GM21737 (cell line): Measurements from ENCODE around the gene STRBP.

Source experiments
- ATAC-seq: cut with Tn5 transposase; IDR thresholded peaks from one replicate; pipeline ENCODE4 v1.9.1; 2021; ENCODE audit warnings: mild to moderate bottlenecking, moderate library complexity; ENCODE audit not compliant: unreplicated experiment

Gene STRBP

GRCh38 chr9:123138163-123138562 lies 130.2 kb downstream of the STRBP start:
- no peak for ATAC-seq

GRCh38 chr9:123135430-123135829 lies 133.0 kb downstream of the STRBP start:
- ATAC-seq = no peak

GRCh38 chr9:123132696-123133095 lies 135.7 kb downstream of the STRBP start:
- no peak for ATAC-seq

GRCh38 chr9:123131993-123132392 lies 136.4 kb downstream of the STRBP start:
- ATAC-seq = no peak

- ATAC-seq = no peak
These were observed 137.1 kb downstream of the STRBP start for GRCh38 chr9:123131258-123131657.

GRCh38 chr9:123129423-123129822 lies 139.0 kb downstream of the STRBP start:
- ATAC-seq = no peak

- no peak for ATAC-seq
These were observed 139.8 kb downstream of the STRBP start for GRCh38 chr9:123128591-123128990.

- no peak for ATAC-seq
These were observed 140.8 kb downstream of the STRBP start for GRCh38 chr9:123127512-123128075.

- ATAC-seq = no peak
These were observed 146.9 kb downstream of the STRBP start for GRCh38 chr9:123121457-123121856.

- ATAC-seq = no peak
These were observed 147.4 kb downstream of the STRBP start for GRCh38 chr9:123120953-123121352.

- no peak for ATAC-seq
These were observed 148.3 kb downstream of the STRBP start for GRCh38 chr9:123120131-123120530.

GRCh38 chr9:123119566-123119965 lies 148.8 kb downstream of the STRBP start:
- ATAC-seq = no peak

GRCh38 chr9:123116036-123116435 lies 152.3 kb downstream of the STRBP start:
- no peak for ATAC-seq

- ATAC-seq = no peak
These were observed 153.1 kb downstream of the STRBP start for GRCh38 chr9:123115146-123115913.

- no peak for ATAC-seq
These were observed 155.2 kb downstream of the STRBP start for GRCh38 chr9:123113185-123113584.

GRCh38 chr9:123112015-123112975 lies 156.1 kb downstream of the STRBP start:
- no peak for ATAC-seq

GRCh38 chr9:123111427-123112014 lies 156.9 kb downstream of the STRBP start:
- no peak for ATAC-seq

- ATAC-seq = no peak
These were observed 158.7 kb downstream of the STRBP start for GRCh38 chr9:123109540-123110279.

- ATAC-seq = no peak
These were observed 159.4 kb downstream of the STRBP start for GRCh38 chr9:123108976-123109375.

GRCh38 chr9:123107639-123108285 lies 160.6 kb downstream of the STRBP start:
- ATAC-seq = no peak
